Measurements from ENCODE around the gene GPRIN3. TPM values are rescaled to one million over a fixed set of nuclear protein-coding genes. Genes with fewer than 3 reads are reported as not detected.

Gene GPRIN3
- total RNA-seq, 1 donor from 2014 or later = 94.3 TPM

GRCh38 chr4:89303177-89303576 lies 4.4 kb downstream of the GPRIN3 start:
- no peak for DNase-seq
- peaks cover 5% of the 10 kb centered on the region for H3K36me3 Mint-ChIP-seq (ENCODE audit: unreplicated experiment)
- peaks cover 19% of the 10 kb centered on the region for H3K9me3 Mint-ChIP-seq (ENCODE audit: unreplicated experiment)
- H3K4me1 Mint-ChIP-seq (ENCODE audit: low read depth, unreplicated experiment) = peaks cover 44% of the 10 kb centered on the region
- peak overlapping the region; percentile 87 for H3K27ac Mint-ChIP-seq (ENCODE audit: unreplicated experiment)
- TF ChIP-seq CTCF (IDR thresholded peaks at IDR 0.05; ENCODE audit: partially characterized antibody, unreplicated experiment) = no peak
- H3K4me3 Mint-ChIP-seq (ENCODE audit: unreplicated experiment) = peak overlapping the region; percentile 81
- H3K27me3 Mint-ChIP-seq (ENCODE audit: unreplicated experiment) = peaks cover 18% of the 10 kb centered on the region

GRCh38 chr4:89301902-89302301 lies 5.7 kb downstream of the GPRIN3 start:
- TF ChIP-seq CTCF (IDR thresholded peaks at IDR 0.05; ENCODE audit: partially characterized antibody, unreplicated experiment) = no peak
- H3K27ac Mint-ChIP-seq (ENCODE audit: unreplicated experiment) = peak overlapping the region; percentile 87
- H3K9me3 Mint-ChIP-seq (ENCODE audit: unreplicated experiment) = peaks cover 12% of the 10 kb centered on the region
- peak overlapping the region; percentile 81 for H3K4me3 Mint-ChIP-seq (ENCODE audit: unreplicated experiment)
- no peak for DNase-seq
- peaks cover 13% of the 10 kb centered on the region for H3K27me3 Mint-ChIP-seq (ENCODE audit: unreplicated experiment)
- peaks cover under 1% of the 10 kb centered on the region for H3K36me3 Mint-ChIP-seq (ENCODE audit: unreplicated experiment)
- H3K4me1 Mint-ChIP-seq (ENCODE audit: low read depth, unreplicated experiment) = peaks cover 55% of the 10 kb centered on the region

GRCh38 chr4:89301003-89301402 lies 6.6 kb downstream of the GPRIN3 start:
- peaks cover 60% of the 10 kb centered on the region for H3K4me1 Mint-ChIP-seq (ENCODE audit: low read depth, unreplicated experiment)
- no peak for DNase-seq
- H3K27me3 Mint-ChIP-seq (ENCODE audit: unreplicated experiment) = peaks cover 5% of the 10 kb centered on the region
- H3K36me3 Mint-ChIP-seq (ENCODE audit: unreplicated experiment) = no peaks in the 10 kb centered on the region
- peaks cover 3% of the 10 kb centered on the region for H3K9me3 Mint-ChIP-seq (ENCODE audit: unreplicated experiment)
- H3K4me3 Mint-ChIP-seq (ENCODE audit: unreplicated experiment) = peak overlapping the region; percentile 81
- TF ChIP-seq CTCF (IDR thresholded peaks at IDR 0.05; ENCODE audit: partially characterized antibody, unreplicated experiment) = no peak
- H3K27ac Mint-ChIP-seq (ENCODE audit: unreplicated experiment) = peak overlapping the region; percentile 87

GRCh38 chr4:89300499-89300898 lies 7.1 kb downstream of the GPRIN3 start:
- Mint-ChIP-seq H3K4me1 (ENCODE audit: low read depth, unreplicated experiment) (peaks cover 61% of the 10 kb centered on the region), H3K36me3 (ENCODE audit: unreplicated experiment) (no peaks in the 10 kb centered on the region), H3K4me3 (ENCODE audit: unreplicated experiment) (peak overlapping the region; percentile 74), H3K27ac (ENCODE audit: unreplicated experiment) (peak overlapping the region; percentile 62), H3K9me3 (ENCODE audit: unreplicated experiment) (peaks cover 2% of the 10 kb centered on the region), H3K27me3 (ENCODE audit: unreplicated experiment) (peaks cover 5% of the 10 kb centered on the region)
- no peak for TF ChIP-seq CTCF (IDR thresholded peaks at IDR 0.05; ENCODE audit: partially characterized antibody, unreplicated experiment)
- no peak for DNase-seq

GRCh38 chr4:89300060-89300459 lies 7.5 kb downstream of the GPRIN3 start:
- Mint-ChIP-seq H3K9me3 (ENCODE audit: unreplicated experiment) (peaks cover 2% of the 10 kb centered on the region), H3K27ac (ENCODE audit: unreplicated experiment) (peak overlapping the region; percentile 62), H3K36me3 (ENCODE audit: unreplicated experiment) (no peaks in the 10 kb centered on the region), H3K4me1 (ENCODE audit: low read depth, unreplicated experiment) (peaks cover 63% of the 10 kb centered on the region), H3K27me3 (ENCODE audit: unreplicated experiment) (peaks cover 5% of the 10 kb centered on the region), H3K4me3 (ENCODE audit: unreplicated experiment) (peak overlapping the region; percentile 74)
- TF ChIP-seq CTCF (IDR thresholded peaks at IDR 0.05; ENCODE audit: partially characterized antibody, unreplicated experiment) = no peak
- DNase-seq = no peak

All from glutamatergic neuron (in vitro differentiated cells).